ENCODE measurements around the gene RNF187. TPM values are rescaled to one million over a fixed set of nuclear protein-coding genes. Genes with fewer than 3 reads are reported as not detected.
"Not testable (repeated sequence)": the region's sequence is repeated elsewhere in the genome, so short reads cannot be mapped to it uniquely, and the experiment has no call there.

The RNF187 gene
- total RNA-seq, 4 donors from 2014 or later, result 55.6 to 99.6 (median 57.7) TPM

GRCh38 chr1:228500143-228500734 is 13.1 kb downstream of the RNF187 start:
- H3K4me3 ChIP-seq, result no peak overlapping the region
- TF ChIP-seq POLR2A (IDR thresholded peaks at IDR 0.05) (no peak), EP300 (IDR thresholded peaks at IDR 0.05) (no peak), POLR2AphosphoS5 (IDR thresholded peaks at IDR 0.05) (no peak)
- TF ChIP-seq, protein P1, sequence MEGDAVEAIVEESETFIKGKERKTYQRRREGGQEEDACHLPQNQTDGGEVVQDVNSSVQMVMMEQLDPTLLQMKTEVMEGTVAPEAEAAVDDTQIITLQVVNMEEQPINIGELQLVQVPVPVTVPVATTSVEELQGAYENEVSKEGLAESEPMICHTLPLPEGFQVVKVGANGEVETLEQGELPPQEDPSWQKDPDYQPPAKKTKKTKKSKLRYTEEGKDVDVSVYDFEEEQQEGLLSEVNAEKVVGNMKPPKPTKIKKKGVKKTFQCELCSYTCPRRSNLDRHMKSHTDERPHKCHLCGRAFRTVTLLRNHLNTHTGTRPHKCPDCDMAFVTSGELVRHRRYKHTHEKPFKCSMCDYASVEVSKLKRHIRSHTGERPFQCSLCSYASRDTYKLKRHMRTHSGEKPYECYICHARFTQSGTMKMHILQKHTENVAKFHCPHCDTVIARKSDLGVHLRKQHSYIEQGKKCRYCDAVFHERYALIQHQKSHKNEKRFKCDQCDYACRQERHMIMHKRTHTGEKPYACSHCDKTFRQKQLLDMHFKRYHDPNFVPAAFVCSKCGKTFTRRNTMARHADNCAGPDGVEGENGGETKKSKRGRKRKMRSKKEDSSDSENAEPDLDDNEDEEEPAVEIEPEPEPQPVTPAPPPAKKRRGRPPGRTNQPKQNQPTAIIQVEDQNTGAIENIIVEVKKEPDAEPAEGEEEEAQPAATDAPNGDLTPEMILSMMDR (IDR thresholded peaks at IDR 0.05), result no peak

GRCh38 chr1:228500901-228501871 is 14.0 kb downstream of the RNF187 start:
- WGBS, result 7% methylated on average over 14 of the region's 23 CpGs
- H3K4me3 ChIP-seq, result peak overlapping the region; percentile 34
- H3K4me1 ChIP-seq, result peaks cover 10% of the 10 kb centered on the region
- no peaks in the 10 kb centered on the region for H3K9me3 ChIP-seq
- TF ChIP-seq POLR2A (IDR thresholded peaks at IDR 0.05), result no peak
- TF ChIP-seq, protein P1 (IDR thresholded peaks at IDR 0.05), result peak; percentile 77 to 88
- no peaks in the 10 kb centered on the region for H3K27me3 ChIP-seq
- H3K27ac ChIP-seq, result no peak overlapping the region
- H3K36me3 ChIP-seq, result peaks cover 6% of the 10 kb centered on the region
- DNase-seq (ENCODE audit: low spot score in 2 of 2), result peak; percentile 89 to 90

More at GRCh38 chr1:228500143-228500734, 13.1 kb downstream of the RNF187 start:
- H3K27me3 ChIP-seq, result no peaks in the 10 kb centered on the region
- peaks cover 10% of the 10 kb centered on the region for H3K4me1 ChIP-seq
- H3K9me3 ChIP-seq, result no peaks in the 10 kb centered on the region
- DNase-seq (ENCODE audit: low spot score in 2 of 2), result no peak
- no peak overlapping the region for H3K27ac ChIP-seq
- H3K36me3 ChIP-seq, result peaks cover 15% of the 10 kb centered on the region
- WGBS, result 87% methylated on average over 8 of the region's 8 CpGs

GRCh38 chr1:228502522-228502921 is 15.3 kb downstream of the RNF187 start:
- Histone ChIP-seq H3K27ac (no peak overlapping the region), H3K9me3 (no peaks in the 10 kb centered on the region), H3K27me3 (no peaks in the 10 kb centered on the region), H3K36me3 (peaks cover 6% of the 10 kb centered on the region), H3K4me1 (peaks cover 10% of the 10 kb centered on the region), H3K4me3 (no peak overlapping the region)
- 95% methylated on average over 5 of the region's 5 CpGs for WGBS
- TF ChIP-seq EP300 (IDR thresholded peaks at IDR 0.05), result no peak
- no peak for TF ChIP-seq POLR2AphosphoS5 (IDR thresholded peaks at IDR 0.05)
- no peak for DNase-seq (ENCODE audit: low spot score in 2 of 2)

GRCh38 chr1:228505944-228506343 is 18.8 kb downstream of the RNF187 start:
- H3K4me1 ChIP-seq; H3K36me3 ChIP-seq; DNase-seq (ENCODE audit: low spot score in 2 of 2); H3K27ac ChIP-seq; H3K9me3 ChIP-seq; H3K4me3 ChIP-seq; H3K27me3 ChIP-seq: not testable (repeated sequence)
- 80% methylated on average over 6 of the region's 11 CpGs for WGBS

GRCh38 chr1:228507961-228508652 is 20.9 kb downstream of the RNF187 start:
- H3K27ac ChIP-seq, result no peak overlapping the region
- DNase-seq (ENCODE audit: low spot score in 2 of 2), result no peak
- H3K9me3 ChIP-seq, result no peaks in the 10 kb centered on the region
- H3K27me3 ChIP-seq, result peaks cover 2% of the 10 kb centered on the region
- H3K4me3 ChIP-seq, result no peak overlapping the region
- 81% methylated on average over 9 of the region's 9 CpGs for WGBS
- no peak for TF ChIP-seq POLR2A (IDR thresholded peaks at IDR 0.05)
- TF ChIP-seq, protein P1 (IDR thresholded peaks at IDR 0.05), result no peak
- TF ChIP-seq EP300 (IDR thresholded peaks at IDR 0.05), result no peak
- TF ChIP-seq POLR2AphosphoS5 (IDR thresholded peaks at IDR 0.05), result no peak
- H3K36me3 ChIP-seq, result no peaks in the 10 kb centered on the region
- H3K4me1 ChIP-seq, result no peaks in the 10 kb centered on the region
